IMR-90 (cell line): ENCODE measurements around the gene FAIM2. TPM values are rescaled to one million over a fixed set of nuclear protein-coding genes. Genes with fewer than 3 reads are reported as not detected.

Source experiments
- ATAC-seq: fragments of 200-7000 bp; cut with Tn5 transposase; 2 replicates; pipeline ENCODE4 v1.9.1; 2020; ENCODE audit warnings: low read depth, mild to moderate bottlenecking, moderate library complexity
- BruUV-seq: library from RNA; stranded (reverse); fragments of 400-500 nt; replicated peaks from 2 replicates; lab custom pipeline; 2021; lab: Mats Ljungman, UMichigan
- CTCF ChIA-PET: fragments of 300-600 bp; formaldehyde crosslinking; extraction: SDS; loops from one replicate; lab custom pipeline; 2021; ENCODE audit warnings: antibody characterized with exemption; lab: Yijun Ruan, JAX
- POLR2A ChIA-PET: fragments of 300-600 bp; sonication (Branson Sonifier 250); formaldehyde crosslinking; loops from one replicate; lab custom pipeline; 2022; ENCODE audit warnings: antibody characterized with exemption; ENCODE audit not compliant: unreplicated experiment; lab: Charles Lee
- DNase-seq: peaks from one replicate; pipeline ENCODE4 v3.0.0; 2013
- H2AFZ ChIP-seq: replicated peaks from 2 replicates; pipeline ENCODE3; 2013; ENCODE audit warnings: low read length, mild to moderate bottlenecking; ENCODE audit not compliant: poor library complexity
- H2AK5ac ChIP-seq: 2 replicates; pipeline ENCODE4 v1.6.1; 2013; ENCODE audit warnings: low read depth, low read length, inconsistent platforms
- H2AK9ac ChIP-seq: replicated peaks from 2 replicates; pipeline ENCODE3; 2013; ENCODE audit warnings: mild to moderate bottlenecking, low read depth, low read length, moderate library complexity; ENCODE audit not compliant: poor library complexity
- H2BK120ac ChIP-seq: 2 replicates; pipeline ENCODE4 v1.6.1; 2013; ENCODE audit warnings: low read depth, low read length, inconsistent platforms
- H2BK15ac ChIP-seq: 3 replicates; pipeline ENCODE4 v1.6.1; 2013; ENCODE audit warnings: low read depth, low read length, inconsistent platforms
- H2BK20ac ChIP-seq: 2 replicates; pipeline ENCODE4 v1.6.1; 2013; ENCODE audit warnings: low read depth, mild to moderate bottlenecking, inconsistent platforms, low read length, moderate library complexity
- H2BK5ac ChIP-seq: 2 replicates; pipeline ENCODE4 v1.6.1; 2013; ENCODE audit warnings: mild to moderate bottlenecking, low read depth, low read length, inconsistent platforms; ENCODE audit not compliant: poor library complexity, severe bottlenecking
- H3K14ac ChIP-seq: replicated peaks from 2 replicates; pipeline ENCODE4 v1.6.1; 2013; ENCODE audit warnings: low read depth, low read length, inconsistent platforms
- H3K18ac ChIP-seq: 2 replicates; pipeline ENCODE4 v1.6.1; 2013; ENCODE audit warnings: low read depth, low read length, control low read depth
- H3K23ac ChIP-seq: 2 replicates; pipeline ENCODE4 v1.6.1; 2013; ENCODE audit warnings: low read depth, low read length, inconsistent platforms
- H3K27ac ChIP-seq: 2 replicates; pipeline ENCODE4 v1.5.1; 2013; ENCODE audit warnings: mild to moderate bottlenecking, control low read depth, low read length; ENCODE audit not compliant: insufficient read depth
- H3K27me3 ChIP-seq: 2 replicates; pipeline ENCODE4 v1.6.1; 2013; ENCODE audit warnings: low read length; ENCODE audit not compliant: control insufficient read depth, insufficient read depth
- H3K36me3 ChIP-seq: 2 replicates; pipeline ENCODE4 v1.6.1; 2013; ENCODE audit warnings: low read length, mixed read lengths; ENCODE audit not compliant: control insufficient read depth, insufficient read depth
- H3K4ac ChIP-seq: 2 replicates; pipeline ENCODE4 v1.6.1; 2013; ENCODE audit warnings: low read depth, low read length, inconsistent platforms
- H3K4me1 ChIP-seq: 2 replicates; pipeline ENCODE4 v1.6.1; 2013; ENCODE audit warnings: low read length, mixed read lengths; ENCODE audit not compliant: control insufficient read depth, insufficient read depth
- H3K4me2 ChIP-seq: 2 replicates; pipeline ENCODE4 v1.6.1; 2013; ENCODE audit warnings: low read depth, mild to moderate bottlenecking, control low read depth, low read length, moderate library complexity
- H3K4me3 ChIP-seq: 2 replicates; pipeline ENCODE4 v1.5.1; 2013; ENCODE audit warnings: low read depth, mild to moderate bottlenecking, control low read depth, low read length, moderate library complexity; ENCODE audit not compliant: insufficient read depth
- H3K56ac ChIP-seq: 2 replicates; pipeline ENCODE4 v1.6.1; 2013; ENCODE audit warnings: low read length, inconsistent platforms; ENCODE audit not compliant: insufficient read depth; ENCODE audit errors: extremely low read depth
- H3K79me1 ChIP-seq, 2 experiments: 2 replicates each; pipeline ENCODE4 v1.6.1; 2013; ENCODE audit warnings: low read length in 2 of 2, inconsistent platforms in 1 of 2, low read depth in 1 of 2
- H3K9ac ChIP-seq: 2 replicates; pipeline ENCODE4 v1.6.1; 2013; ENCODE audit warnings: low read depth, low read length, control low read depth
- H3K9me1 ChIP-seq: 2 replicates; pipeline ENCODE4 v1.6.1; 2013; ENCODE audit warnings: low read length, inconsistent platforms; ENCODE audit not compliant: insufficient read depth
- H3K9me3 ChIP-seq: 2 replicates; pipeline ENCODE4 v1.6.1; 2013; ENCODE audit warnings: low read length; ENCODE audit not compliant: control insufficient read depth, insufficient read depth
- H4K20me1 ChIP-seq: 2 replicates; pipeline ENCODE4 v1.6.1; 2013; ENCODE audit warnings: low read length, inconsistent platforms; ENCODE audit not compliant: insufficient read depth
- H4K5ac ChIP-seq: 2 replicates; pipeline ENCODE4 v1.6.1; 2013; ENCODE audit warnings: mild to moderate bottlenecking, low read depth, low read length, control low read depth
- H4K8ac ChIP-seq, 2 experiments: 2 replicates each; pipeline ENCODE4 v1.6.1; 2013; ENCODE audit warnings: low read depth in 2 of 2, low read length in 2 of 2, control low read depth in 1 of 2, inconsistent platforms in 1 of 2
- H4K91ac ChIP-seq: 2 replicates; pipeline ENCODE4 v1.6.1; 2013; ENCODE audit warnings: low read depth, low read length, inconsistent platforms; ENCODE audit not compliant: insufficient read depth
- CHD1 ChIP-seq: IDR thresholded peaks from 2 replicates; pipeline ENCODE4 v1.6.1; 2012; ENCODE audit warnings: low read depth, low read length, improper control_type of control experiment
- ELK1 ChIP-seq: fragments of 150-350 bp; IDR thresholded peaks from 2 replicates; pipeline ENCODE4 v1.6.1; 2016; ENCODE audit warnings: low read depth, mild to moderate bottlenecking, low read length, moderate library complexity, borderline replicate concordance
- FOS ChIP-seq: fragments of 150-350 bp; IDR thresholded peaks from 2 replicates; pipeline ENCODE4 v1.6.1; 2016; ENCODE audit warnings: low read depth, low read length
- MXI1 ChIP-seq: IDR thresholded peaks from 2 replicates; pipeline ENCODE4 v1.6.1; 2012; ENCODE audit warnings: low read depth, mild to moderate bottlenecking, low read length, moderate library complexity, borderline replicate concordance
- NFE2L2 ChIP-seq: fragments of 150-350 bp; IDR thresholded peaks from 2 replicates; pipeline ENCODE4 v1.6.1; 2016; ENCODE audit warnings: low read depth, mild to moderate bottlenecking, low read length
- POLR2A ChIP-seq: IDR thresholded peaks from 2 replicates; pipeline ENCODE4 v1.6.1; 2012; ENCODE audit warnings: mild to moderate bottlenecking, low read depth, low read length
- USF2 ChIP-seq: fragments of 150-350 bp; IDR thresholded peaks from 2 replicates; pipeline ENCODE4 v1.6.1; 2017; ENCODE audit warnings: mild to moderate bottlenecking, antibody characterized with exemption, low read length, low read depth
- WGBS, 2 experiments: methylation state at CpG; one replicate each; pipeline versions ENCODE4 v1.1.5 to v1.1.7; 2013; ENCODE audit warnings: missing lambda C conversion rate in 2 of 2; ENCODE audit not compliant: insufficient read length in 1 of 2; ENCODE audit errors: extremely low coverage in 2 of 2; 5-methylcytosine and 5-hydroxymethylcytosine counted together
- dilution Hi-C: fragments of 300-500 bp; cut with HindIII; formaldehyde crosslinking; loops from one replicate; pipeline ENCODE4 v1.14.3; 2018; ENCODE audit warnings: low sequenced_read_pairs; ENCODE audit not compliant: unreplicated experiment
- in situ Hi-C: fragments of 300-500 bp; cut with MboI; formaldehyde crosslinking; loops from 3 replicates; pipeline ENCODE4 v1.14.3; 2019; ENCODE audit warnings: low sequenced_read_pairs, inconsistent platforms, mixed read lengths
- intact Hi-C: fragments of 100-400 bp; cut with micrococcal nuclease; formaldehyde crosslinking; loops from 2 replicates; pipeline ENCODE4 v1.10.0; 2022
- polyA plus RNA-seq, 3 experiments: library from polyadenylated mRNA; depleted of rRNA; stranded (reverse); fragments of >200 nt; gene quantifications; 2 replicates each; pipeline ENCODE4 v1.2.3, GENCODE V29; 2012; ENCODE audit warnings: low replicate concordance in 1 of 3
- total RNA-seq: library from RNA; depleted of rRNA; stranded (reverse); fragments of >200 nt; gene quantifications from 2 replicates; pipeline ENCODE4 v1.2.3, GENCODE V29; 2012

FAIM2 gene
- total and polyA plus RNA-seq, 2 of the 4 experiments (the other 2 are of a cell fraction), result 0.72 to 5.3 TPM

- DNase-seq, result peak; percentile 10
- Histone ChIP-seq H3K23ac (no peak overlapping the region), H3K4ac (no peak overlapping the region), H3K4me3 (no peak overlapping the region), H2BK15ac (no peak overlapping the region), H3K36me3 (no peaks in the 10 kb centered on the region), H3K56ac (no peak overlapping the region), H4K8ac (no peak overlapping the region), H3K27me3 (no peaks in the 10 kb centered on the region), H3K9ac (no peak overlapping the region), H3K9me3 (no peaks in the 10 kb centered on the region), H3K14ac (no peak overlapping the region), H3K18ac (no peak overlapping the region), H4K5ac (no peak overlapping the region), H2BK20ac (no peak overlapping the region), H3K27ac (no peak overlapping the region), H2AK9ac (peak overlapping the region; percentile 66), H4K20me1 (no peaks in the 10 kb centered on the region), H2BK5ac (no peak overlapping the region), H2BK120ac (no peak overlapping the region), H2AFZ (peak overlapping the region; percentile 26), H3K79me1 (no peaks in the 10 kb centered on the region), H3K9me1 (no peaks in the 10 kb centered on the region), H2AK5ac (no peak overlapping the region), H3K4me1 (peaks cover 2% of the 10 kb centered on the region; the same call in 1 of the 2 replicates), H4K91ac (no peak overlapping the region), H3K4me2 (no peak overlapping the region)
- no peak for ATAC-seq
- 90% methylated on average over 2 of the region's 8 CpGs; no CpG with 5 or more reads in 1 of the 2 experiments for WGBS, 2 experiments
- intact Hi-C loops (no loop called here), in situ Hi-C loops (no loop called here), dilution Hi-C loops (no loop called here)
- CTCF ChIA-PET, result interaction anchor here (0.8 to 3.2 kb wide), 2 partner anchors 8 to 183 kb away, joined by 3 to 15 read pairs; no protein-coding TSS in a partner anchor
- no TSS peak for BruUV-seq
- POLR2A ChIA-PET, result no interaction called here
- no peak for TF ChIP-seq MXI1
- TF ChIP-seq POLR2A, result no peak
- no peak for TF ChIP-seq FOS
- no peak for TF ChIP-seq ELK1
- no peak for TF ChIP-seq USF2
- TF ChIP-seq CHD1, result no peak
- no peak for TF ChIP-seq NFE2L2
Observed at GRCh38 chr12:49937639-49938300, 34.1 kb upstream of the FAIM2 start.
